ENCODE data around the gene ZNF467.

Gene ZNF467

DNA sequence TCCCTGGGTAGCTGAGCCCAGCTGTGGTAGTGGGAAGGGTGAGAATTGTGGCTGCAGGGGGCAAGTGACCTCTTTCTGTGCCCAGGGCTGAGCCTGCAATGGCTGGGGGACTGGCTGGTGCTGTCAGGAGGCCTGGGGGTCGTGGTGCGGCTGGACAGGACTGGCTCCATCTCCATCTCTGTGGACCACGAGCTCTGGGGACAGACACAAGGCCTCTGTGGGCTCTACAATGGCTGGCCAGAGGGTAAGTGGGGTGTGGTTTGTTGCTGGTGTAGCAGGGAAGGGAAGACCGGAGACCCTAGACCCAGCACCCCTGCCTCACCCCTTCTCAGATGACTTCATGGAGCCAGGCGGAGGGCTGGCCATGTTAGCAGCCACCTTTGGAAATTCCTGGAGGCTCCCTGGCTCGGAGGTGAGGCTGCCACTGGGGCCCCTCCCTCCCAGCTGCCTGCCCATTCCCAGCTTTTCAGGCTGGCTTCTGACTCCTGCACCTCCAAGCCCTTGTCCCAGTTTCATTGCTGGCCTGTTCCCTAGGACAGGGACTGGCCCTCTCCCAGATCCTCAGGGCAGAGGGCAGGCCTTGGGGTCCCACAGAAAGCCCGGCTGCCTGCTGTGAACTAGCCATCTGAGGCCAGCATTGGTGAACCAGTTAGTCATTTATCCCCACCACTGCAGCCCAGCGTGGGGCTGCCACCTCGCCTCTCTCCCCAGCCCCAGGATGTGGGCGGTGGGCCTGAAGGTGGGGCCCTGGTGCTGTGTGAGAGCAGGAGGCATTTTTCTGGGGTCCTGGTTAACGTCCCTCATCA, 5.5 kb upstream of the ZNF467 start:
- H3K79me2 ChIP-seq, result no peaks in the 10 kb centered on the region
- H3K9me3 ChIP-seq (ENCODE audit: control insufficient read depth, low read length), result no peaks in the 10 kb centered on the region
- TF ChIP-seq, protein P1, sequence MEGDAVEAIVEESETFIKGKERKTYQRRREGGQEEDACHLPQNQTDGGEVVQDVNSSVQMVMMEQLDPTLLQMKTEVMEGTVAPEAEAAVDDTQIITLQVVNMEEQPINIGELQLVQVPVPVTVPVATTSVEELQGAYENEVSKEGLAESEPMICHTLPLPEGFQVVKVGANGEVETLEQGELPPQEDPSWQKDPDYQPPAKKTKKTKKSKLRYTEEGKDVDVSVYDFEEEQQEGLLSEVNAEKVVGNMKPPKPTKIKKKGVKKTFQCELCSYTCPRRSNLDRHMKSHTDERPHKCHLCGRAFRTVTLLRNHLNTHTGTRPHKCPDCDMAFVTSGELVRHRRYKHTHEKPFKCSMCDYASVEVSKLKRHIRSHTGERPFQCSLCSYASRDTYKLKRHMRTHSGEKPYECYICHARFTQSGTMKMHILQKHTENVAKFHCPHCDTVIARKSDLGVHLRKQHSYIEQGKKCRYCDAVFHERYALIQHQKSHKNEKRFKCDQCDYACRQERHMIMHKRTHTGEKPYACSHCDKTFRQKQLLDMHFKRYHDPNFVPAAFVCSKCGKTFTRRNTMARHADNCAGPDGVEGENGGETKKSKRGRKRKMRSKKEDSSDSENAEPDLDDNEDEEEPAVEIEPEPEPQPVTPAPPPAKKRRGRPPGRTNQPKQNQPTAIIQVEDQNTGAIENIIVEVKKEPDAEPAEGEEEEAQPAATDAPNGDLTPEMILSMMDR (IDR thresholded peaks at IDR 0.05), result no peak
- H3K9ac ChIP-seq, result no peak overlapping the region
- H3K4me2 ChIP-seq (ENCODE audit: low read length), result no peak overlapping the region
- H2AFZ ChIP-seq, result no peak overlapping the region
- H3K4me1 ChIP-seq, result no peaks in the 10 kb centered on the region
- H3K27me3 ChIP-seq (ENCODE audit: control insufficient read depth, insufficient read depth, low read length), result no peaks in the 10 kb centered on the region
- H3K36me3 ChIP-seq (ENCODE audit: control insufficient read depth, insufficient read depth, low read length), result no peaks in the 10 kb centered on the region
- no peak overlapping the region for H3K27ac ChIP-seq
- no peak overlapping the region for H3K4me3 ChIP-seq (ENCODE audit: low read depth, low read length)

DNA sequence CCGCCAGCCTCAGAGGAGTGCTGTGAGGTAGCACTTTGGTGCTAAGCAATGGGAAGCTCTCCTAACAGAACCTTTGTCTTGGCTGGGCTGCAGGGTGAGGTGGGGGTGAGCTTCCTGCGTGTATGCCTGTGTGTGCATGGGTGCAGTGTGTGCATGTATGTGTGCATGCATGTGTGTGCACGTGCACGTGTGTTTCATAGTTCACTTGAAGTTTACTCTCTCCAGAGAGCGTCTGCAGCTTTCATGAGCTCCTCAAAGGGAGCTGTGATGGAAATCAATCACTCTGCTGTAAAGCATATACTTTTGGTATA, 4.9 kb upstream of the ZNF467 start:
- Histone ChIP-seq H2AFZ (no peak overlapping the region), H3K4me1 (no peaks in the 10 kb centered on the region), H3K36me3 (ENCODE audit: control insufficient read depth, insufficient read depth, low read length) (no peaks in the 10 kb centered on the region), H3K9ac (no peak overlapping the region), H3K4me3 (ENCODE audit: low read depth, low read length) (no peak overlapping the region), H3K9me3 (ENCODE audit: control insufficient read depth, low read length) (no peaks in the 10 kb centered on the region), H3K27ac (no peak overlapping the region), H3K27me3 (ENCODE audit: control insufficient read depth, insufficient read depth, low read length) (no peaks in the 10 kb centered on the region), H3K79me2 (no peaks in the 10 kb centered on the region), H3K4me2 (ENCODE audit: low read length) (no peak overlapping the region)
- TF ChIP-seq, protein P1 (IDR thresholded peaks at IDR 0.05), result no peak

DNA sequence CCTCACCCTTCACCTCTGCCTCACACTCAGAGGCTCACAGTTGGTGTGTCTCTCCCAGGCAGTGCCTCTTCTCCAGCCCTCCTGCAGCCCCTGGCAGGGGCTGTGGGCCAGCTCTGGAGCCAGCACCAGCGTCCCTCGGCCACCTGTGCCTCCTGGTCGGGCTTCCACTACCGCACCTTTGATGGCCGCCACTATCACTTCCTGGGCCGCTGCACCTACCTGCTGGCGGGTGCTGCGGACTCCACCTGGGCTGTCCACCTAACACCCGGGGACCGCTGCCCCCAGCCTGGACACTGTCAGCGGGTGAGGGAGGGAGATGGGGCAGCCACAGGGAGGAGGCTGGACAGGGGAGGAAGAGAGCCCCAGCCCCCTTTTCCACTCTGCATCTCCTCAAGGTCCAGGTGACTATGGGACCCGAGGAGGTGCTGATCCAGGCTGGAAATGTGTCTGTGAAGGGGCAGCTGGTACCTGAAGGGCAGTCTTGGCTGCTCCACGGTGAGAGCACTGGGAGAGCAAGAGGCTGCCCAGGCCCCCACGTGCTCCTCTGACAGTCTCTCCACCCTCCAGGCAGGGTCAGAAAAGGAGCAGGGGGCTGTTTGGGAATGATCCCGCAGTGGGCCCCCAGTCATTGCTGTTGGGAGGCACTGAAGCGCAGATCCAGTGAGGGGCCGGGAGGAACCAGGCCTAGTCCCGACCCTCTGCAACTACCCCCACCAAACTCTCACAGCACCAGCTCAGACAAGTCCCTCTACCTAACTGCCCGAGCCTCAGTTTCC, 4.4 kb upstream of the ZNF467 start:
- Histone ChIP-seq H3K4me2 (ENCODE audit: low read length) (no peak overlapping the region), H2AFZ (no peak overlapping the region), H3K79me2 (no peaks in the 10 kb centered on the region), H3K27ac (no peak overlapping the region), H3K4me3 (ENCODE audit: low read depth, low read length) (no peak overlapping the region), H3K36me3 (ENCODE audit: control insufficient read depth, insufficient read depth, low read length) (no peaks in the 10 kb centered on the region), H3K4me1 (no peaks in the 10 kb centered on the region), H3K9ac (no peak overlapping the region), H3K9me3 (ENCODE audit: control insufficient read depth, low read length) (no peaks in the 10 kb centered on the region), H3K27me3 (ENCODE audit: control insufficient read depth, insufficient read depth, low read length) (no peaks in the 10 kb centered on the region)
- TF ChIP-seq, protein P1 (IDR thresholded peaks at IDR 0.05), result no peak

DNA sequence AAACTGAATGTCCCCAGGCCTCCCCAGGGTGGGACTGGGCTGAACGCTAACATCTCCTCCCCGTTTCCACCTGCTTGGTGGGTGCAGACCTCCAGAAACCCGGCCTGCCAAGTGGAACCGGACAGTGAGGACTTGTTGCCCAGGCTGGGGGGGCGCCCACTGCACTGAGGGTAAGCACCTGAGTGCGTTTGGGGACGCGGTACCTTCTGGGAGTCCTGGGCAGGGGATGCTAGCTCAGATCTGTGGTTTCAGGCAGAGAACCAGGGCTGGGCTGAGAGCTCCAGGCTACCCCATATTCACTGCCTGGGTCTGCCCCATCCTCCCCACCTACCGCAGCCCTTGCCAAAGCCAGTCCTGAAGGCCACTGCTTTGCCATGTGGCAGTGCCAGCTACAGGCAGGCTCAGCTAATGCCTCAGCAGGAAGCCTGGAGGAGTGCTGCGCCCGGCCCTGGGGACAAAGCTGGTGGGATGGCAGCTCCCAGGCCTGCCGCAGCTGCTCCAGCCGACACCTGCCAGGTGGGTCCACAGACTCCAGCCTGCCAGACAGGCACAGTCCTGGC, 3.5 kb upstream of the ZNF467 start:
- Histone ChIP-seq H3K79me2 (no peaks in the 10 kb centered on the region), H3K36me3 (ENCODE audit: control insufficient read depth, insufficient read depth, low read length) (no peaks in the 10 kb centered on the region), H3K9ac (no peak overlapping the region), H3K4me2 (ENCODE audit: low read length) (no peak overlapping the region), H2AFZ (no peak overlapping the region), H3K27ac (no peak overlapping the region), H3K27me3 (ENCODE audit: control insufficient read depth, insufficient read depth, low read length) (no peaks in the 10 kb centered on the region), H3K9me3 (ENCODE audit: control insufficient read depth, low read length) (no peaks in the 10 kb centered on the region), H3K4me1 (no peaks in the 10 kb centered on the region), H3K4me3 (ENCODE audit: low read depth, low read length) (no peak overlapping the region)
- TF ChIP-seq, protein P1 (IDR thresholded peaks at IDR 0.05), result no peak

Data from parathyroid adenoma (tissue), 2 donors.